CMK (cell line): Measurements from ENCODE around the gene HRC.
"Not testable (repeated sequence)": the region's sequence is repeated elsewhere in the genome, so short reads cannot be mapped to it uniquely, and the experiment has no call there.

ENCODE experiments used
- DNase-seq: peaks from one replicate; pipeline ENCODE4 v3.0.0-alpha.2; 2010; ENCODE audit warnings: low read depth

The HRC gene

DNA sequence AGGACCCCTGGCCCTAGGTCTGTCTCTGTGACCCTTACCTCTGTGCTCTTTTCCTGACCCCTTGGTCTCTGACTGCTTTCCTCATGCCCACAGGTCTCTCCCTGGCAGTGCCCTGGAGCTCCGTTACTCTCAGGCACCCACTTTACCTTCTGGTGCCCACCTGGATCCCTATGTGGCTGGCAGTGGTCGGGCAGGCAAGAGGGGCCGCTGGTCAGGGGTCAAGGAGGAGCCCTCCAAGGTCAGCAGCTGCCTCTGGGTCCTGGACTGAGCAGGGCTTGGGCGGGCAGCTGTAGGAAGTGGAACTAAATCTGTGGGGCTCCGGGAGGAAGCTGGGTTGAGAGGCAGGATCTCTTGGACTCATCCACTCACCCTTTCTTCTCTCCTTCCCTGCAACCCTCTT is 19.5 kb downstream of the HRC start:
- no peak for DNase-seq

DNA sequence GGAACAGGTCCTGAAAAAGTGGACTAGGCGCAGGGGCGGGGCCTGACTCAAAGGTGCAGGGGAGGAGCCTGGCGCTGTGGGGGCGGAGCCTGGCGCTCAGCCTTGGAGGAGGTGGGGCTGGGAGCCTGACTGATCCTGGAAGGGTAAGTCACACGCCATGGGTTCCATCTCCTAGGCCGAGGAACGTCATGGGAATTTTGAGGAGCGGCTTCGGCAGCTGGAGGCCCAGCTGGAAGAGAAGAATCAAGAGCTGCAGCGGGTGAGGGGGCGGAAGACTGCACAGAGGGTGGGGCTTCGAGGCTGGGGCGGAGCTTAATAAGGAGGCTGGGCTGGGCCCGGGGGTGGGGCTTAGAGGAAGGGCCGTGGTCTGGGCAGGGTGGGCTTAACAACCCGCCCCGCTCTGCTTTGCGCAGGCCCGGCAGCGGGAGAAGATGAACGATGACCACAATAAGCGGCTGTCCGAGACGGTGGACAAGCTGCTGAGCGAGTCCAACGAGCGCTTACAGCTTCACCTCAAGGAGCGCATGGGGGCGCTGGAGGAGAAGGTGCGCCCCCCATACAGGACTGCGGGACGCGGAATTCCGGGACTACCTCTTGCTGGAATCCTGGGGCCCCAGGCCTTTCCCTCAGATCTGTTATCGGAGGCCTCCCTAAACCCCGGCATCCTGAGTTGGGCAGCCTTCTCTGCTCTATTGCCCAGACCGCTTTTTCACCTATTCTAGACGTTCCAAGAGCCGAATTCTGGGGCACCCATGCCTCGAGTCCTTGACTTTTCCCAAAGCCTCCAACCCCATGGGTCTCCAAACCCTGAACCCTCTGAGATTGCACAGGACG is 21.4 kb downstream of the HRC start:
- no peak for DNase-seq

DNA sequence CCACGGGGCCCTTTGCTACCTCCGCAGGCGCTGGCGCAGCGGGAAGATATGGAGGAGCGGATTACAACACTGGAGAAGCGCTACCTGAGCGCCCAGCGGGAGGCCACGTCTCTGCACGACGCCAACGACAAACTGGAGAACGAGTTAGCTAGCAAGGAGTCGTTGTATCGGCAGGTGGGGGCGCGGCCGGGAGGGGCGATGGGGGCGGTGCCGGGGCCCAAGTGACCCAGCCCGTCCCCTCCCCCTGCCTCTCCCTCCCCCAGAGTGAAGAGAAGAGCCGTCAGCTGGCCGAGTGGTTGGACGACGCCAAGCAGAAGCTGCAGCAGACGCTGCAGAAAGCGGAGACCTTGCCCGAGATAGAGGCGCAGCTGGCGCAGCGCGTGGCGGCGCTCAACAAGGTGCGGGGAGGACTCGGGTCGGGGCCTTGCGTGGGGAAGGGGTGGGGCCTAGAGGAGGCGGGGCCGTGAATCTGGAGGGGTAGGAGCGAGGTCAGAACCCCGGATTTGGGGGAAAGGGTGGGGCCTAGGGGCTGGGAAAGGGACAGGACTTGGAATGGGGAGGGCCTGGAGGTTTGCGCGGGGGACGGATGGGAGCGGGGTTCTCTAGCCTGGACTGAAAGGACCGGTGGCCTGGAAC is 22.1 kb downstream of the HRC start:
- DNase-seq, result no peak

DNA sequence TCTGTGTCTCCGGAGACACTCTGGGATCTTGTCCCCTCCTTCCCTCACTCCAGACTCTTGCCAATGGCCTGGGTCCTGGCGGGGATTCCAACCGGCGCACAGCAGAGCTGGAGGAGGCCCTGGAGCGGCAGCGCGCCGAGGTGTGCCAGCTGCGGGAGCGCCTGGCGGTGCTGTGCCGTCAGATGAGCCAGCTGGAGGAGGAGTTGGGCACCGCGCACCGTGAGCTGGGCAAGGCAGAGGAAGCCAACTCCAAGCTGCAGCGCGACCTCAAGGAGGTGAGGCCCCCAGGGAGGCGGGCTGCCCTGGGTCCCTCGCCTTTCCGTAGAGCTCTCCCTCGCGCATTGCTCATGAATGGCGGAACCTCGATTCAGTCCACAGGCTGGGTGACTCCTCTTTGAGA is 24.9 kb downstream of the HRC start:
- no peak for DNase-seq

DNA sequence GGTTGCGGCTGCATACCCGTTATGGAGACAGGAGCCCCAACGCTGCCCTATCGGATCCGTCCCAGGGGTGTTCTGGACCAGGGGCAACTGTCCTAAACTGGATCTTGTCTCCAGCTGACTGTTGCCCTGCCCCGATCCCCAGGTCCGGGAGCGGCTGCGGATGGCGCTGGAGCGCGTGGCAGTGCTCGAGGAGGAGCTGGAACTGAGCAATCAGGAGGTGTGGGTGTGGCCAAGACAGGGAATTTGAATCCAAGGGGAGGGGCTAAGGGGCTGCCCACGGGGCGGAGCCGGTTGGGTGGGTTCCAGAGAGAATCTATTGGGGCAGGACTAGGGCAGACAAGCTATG is 26.0 kb downstream of the HRC start:
- DNase-seq, result no peak

DNA sequence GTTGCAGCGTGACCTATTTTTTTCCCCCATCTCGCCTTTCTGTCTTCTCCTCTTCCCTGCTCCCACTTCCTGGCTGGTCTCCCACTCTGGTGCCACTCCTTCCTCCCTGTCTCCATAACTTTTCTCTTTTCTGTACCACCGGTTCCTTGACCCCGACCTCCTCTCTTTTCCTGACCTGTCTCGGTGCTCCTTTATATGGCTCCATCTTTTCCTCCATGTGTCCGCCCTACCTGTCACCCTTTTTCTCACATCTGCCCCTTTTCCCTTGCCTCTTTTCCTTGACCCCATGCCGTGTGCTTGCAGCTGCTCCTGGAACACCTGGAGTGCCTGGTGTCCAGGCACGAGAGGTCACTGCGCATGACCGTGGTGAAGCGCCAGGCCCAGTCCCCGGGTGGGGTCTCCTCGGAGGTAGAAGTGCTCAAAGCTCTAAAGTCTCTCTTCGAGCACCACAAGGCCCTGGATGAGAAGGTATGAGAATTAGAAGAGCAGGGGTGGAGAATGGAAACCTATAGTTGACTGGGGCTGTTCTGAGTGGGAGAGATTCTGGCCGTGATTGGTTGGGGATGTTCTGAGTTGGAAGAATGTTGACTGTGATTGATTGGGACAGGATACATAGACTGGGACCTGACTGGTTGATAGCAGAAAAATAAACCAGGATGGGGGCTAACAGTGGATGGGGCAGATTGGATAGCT is 26.5 kb downstream of the HRC start:
- DNase-seq, result no peak

DNA sequence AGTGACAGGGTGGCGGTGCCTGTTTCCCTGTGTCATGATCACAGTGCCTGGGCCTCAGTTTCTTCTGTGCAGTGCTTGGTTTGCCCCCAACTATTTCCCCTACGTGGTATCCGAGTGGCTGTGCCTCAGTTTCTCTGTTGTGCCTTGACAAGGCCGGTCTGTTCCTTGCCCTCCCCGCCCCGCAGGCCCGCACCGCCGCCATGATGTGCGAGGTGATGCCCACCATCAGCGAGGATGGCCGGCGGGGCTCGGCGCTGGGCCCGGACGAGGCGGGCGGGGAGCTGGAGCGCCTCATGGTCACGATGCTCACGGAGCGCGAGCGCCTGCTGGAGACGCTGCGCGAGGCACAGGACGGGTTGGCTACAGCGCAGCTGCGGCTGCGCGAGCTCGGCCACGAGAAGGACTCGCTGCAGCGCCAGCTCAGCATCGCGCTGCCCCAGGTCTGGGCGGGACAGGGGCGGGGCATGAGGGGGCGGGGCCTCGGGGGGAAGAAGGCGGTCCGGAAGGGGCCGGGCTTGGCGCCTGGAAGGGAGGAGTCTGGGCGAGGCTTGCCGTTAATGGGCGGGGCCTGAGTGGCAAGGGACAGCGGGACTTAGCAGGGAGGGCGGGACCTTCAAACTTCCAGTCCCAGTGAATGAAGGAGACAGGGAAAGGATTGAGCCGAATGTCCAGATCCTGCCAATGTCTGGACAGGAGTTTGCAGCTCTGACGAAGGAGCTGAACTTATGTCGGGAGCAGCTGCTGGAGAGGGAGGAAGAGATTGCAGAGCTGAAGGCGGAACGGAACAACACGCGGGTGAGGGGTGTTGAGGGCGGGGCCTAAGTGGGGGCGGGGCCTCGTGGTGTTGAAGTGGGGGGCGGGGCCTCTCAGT is 27.3 kb downstream of the HRC start:
- DNase-seq, result peak; percentile 95

DNA sequence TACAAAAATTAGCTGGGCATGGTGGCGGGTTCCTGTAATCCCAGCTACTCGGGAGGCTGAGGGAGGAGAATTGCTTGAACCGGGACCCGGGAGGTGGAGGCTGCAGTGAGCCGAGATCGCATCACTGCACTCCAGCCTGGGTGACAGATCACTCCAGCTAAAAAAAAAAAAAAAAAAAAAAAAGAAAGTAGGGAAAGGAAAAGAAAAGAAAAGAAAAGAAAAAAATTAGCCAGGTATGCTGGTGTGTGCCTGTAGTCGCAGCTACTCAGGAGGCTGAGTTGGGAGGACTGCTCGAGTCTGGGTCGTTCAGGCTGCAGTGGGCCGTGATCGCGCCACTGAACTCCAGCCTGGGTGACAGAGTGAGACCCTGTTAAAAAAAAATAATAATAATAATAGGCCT is 28.0 kb downstream of the HRC start:
- DNase-seq, result not testable (repeated sequence)

DNA sequence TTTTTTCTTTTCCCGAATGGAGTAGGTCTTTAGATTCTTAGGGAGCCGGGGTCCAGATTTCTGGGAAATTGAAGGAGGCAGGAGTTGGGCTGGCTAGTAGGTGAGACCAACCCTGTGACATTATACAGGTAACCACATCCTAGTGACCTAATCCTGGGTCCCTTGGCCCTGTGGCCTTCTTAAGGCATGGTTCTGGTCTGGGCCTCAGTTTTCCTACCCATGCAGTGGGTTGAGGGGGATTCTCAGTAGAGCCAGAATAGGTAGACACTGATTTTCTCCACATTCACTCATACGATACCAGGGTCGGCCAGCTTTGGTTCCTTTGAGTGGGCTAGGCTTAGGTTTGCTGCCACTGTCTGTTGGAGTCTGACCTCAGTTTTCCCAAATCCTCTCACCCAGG is 28.6 kb downstream of the HRC start:
- DNase-seq, result no peak

DNA sequence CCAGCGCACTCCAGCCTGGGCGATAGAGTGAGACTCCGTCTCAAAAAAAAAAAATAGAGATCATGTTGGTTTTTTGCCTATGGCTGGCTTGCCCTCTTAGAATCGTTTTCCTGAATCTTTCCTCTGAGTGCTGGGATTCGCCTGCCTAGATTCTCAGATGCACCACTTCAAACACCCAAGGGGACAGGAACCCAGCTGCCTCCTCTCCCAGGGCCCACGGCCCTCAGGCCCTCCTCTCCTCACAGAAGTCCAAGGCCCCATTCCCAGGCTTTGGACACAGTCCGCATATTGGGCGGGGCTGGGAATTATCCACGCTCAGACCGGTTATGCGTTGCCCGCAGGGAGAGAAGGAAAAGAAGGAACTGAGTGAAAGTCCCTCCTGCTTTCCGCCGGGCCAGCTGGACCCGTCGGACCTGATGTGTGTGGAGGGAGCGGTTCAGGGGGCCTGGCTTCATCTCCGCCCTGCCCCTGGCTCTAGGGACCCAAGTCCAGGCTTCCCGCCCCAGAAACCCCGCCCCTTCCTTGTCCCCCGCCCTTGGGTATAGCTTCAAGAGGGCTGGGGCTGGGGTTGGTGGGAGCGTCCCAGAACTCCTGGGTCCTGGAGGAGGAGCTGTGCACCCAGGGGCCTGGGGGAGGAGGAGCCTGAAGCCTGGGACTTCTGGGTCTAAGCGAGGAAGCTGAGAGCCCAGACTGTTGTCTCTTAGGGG is 30.0 kb downstream of the HRC start:
- no peak for DNase-seq

DNA sequence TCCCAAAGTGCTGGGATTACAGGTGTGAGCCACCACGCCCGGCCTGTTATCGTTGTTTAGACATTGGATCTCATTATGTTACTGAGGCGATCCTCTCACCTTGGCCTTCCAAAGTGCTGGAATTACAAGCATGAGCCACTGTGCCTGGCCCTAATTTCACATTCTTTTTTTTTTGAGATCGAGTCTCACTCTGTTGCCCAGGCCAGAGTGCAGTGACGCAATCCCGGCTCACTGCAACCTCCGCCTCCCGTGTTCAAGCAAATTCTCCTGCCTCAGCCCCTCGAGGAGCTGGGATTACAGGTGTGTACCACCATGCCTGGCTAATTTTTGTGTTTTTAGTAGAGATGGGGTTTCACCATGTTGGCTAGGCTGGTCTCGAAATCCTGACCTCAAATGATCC is 31.9 kb downstream of the HRC start:
- not testable (repeated sequence) for DNase-seq

DNA sequence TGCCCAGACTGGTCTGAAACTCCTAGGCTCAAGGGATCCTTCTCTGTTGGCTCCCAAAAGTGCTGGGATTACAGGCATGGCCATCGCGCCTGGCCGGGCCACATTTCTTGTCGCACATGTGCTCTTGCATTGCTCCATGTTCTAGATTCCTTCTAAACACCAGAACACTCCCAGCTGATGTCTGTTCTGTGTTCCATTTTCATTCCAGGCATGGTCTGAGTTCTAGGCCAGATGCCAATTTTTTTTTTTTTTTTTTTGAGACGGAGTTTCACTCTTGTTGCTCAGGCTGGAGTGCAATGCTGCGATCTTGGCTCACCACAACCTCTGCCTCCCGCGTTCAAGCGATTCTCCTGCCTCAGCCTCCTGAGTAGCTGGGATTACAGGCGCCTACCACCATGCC is 33.4 kb downstream of the HRC start:
- DNase-seq, result not testable (repeated sequence)

DNA sequence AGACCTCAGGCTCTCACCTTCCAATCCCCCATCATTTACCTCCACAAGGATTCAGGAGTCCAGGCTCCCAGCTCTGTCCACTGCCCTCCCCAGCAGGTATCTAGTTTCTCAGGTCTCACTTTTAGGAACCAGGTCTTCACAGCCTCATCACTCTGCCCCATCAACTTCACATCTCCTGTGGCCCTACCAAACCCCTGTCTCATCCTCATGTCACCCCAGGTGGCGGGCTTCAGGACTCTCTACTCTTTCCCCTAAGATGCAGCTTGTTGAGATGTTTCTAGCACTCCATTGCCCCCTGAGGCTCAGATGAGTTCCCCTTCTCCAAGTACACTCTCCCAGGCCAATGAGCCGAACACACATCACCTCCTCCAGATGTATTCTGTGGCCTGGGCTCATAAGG is 34.3 kb downstream of the HRC start:
- DNase-seq, result no peak

DNA sequence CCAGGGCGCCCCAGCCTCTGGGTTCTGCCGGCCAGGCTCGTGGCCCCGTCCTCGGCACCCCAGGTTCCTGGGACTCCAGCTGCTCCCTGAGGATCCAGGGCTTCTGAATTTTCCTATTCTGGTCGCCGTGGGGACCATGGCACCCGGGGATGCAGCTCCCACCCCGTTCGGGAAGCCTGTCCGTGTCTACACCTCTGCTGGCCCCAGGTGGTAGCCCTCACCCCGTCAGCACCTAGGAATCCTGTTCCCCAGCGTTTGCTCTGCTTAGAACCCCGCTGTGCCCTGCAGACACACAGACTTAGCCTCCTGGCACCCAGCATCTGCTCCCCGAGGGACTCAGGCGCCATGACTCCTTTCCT is 34.9 kb downstream of the HRC start:
- DNase-seq, result no peak

DNA sequence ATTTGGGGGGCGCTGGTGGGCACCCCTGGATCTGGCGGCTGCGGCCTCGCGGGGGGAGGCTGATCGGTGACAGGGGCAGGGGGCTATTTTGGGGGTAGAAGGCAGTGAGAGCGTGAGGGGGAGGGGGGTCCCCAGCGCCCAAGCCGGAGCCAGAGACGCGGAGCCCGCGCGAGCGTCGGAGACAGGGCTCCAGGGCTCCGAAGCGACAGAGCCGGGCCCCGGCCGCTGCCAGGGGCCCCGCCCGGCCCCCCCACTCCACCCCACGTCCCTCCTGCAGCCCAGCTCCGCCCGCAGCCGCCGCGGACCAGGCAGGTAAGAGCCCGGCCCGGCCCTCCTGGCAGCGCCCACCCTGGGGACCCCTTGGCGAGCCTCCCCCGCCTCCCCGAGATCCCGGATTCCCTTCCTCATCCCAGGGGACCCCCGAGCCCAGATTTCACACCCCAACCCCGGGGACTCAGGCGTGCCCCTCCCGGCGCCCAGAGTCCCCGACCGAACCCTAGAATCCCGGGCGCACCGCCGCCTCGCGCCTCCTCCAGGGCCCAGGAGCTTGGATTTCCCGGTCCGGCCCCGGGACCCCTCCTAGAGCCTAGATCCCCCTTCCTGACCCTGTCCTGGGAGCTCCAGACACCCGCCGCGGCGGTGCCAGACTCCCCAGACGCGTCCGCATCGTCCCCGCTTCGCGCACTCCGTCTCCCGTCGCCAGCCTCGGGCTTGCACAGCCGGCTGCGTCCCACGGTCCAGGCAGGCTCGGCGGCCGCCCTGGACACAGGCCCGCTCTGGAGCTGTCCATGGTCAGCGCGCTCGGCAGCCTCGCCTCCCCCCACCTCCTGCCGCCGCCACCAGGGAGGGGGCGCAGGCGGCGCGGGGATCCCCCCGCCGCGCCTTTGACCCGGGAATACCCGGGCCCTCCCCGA is 35.5 kb downstream of the HRC start, which contains the start of gene PPFIA3:
Gene PPFIA3 (plus strand): TSS at position 134 of the 914 bp plus-strand sequence. CDS start 8,330 bp downstream, outside the sequence.
- DNase-seq, result no peak

DNA sequence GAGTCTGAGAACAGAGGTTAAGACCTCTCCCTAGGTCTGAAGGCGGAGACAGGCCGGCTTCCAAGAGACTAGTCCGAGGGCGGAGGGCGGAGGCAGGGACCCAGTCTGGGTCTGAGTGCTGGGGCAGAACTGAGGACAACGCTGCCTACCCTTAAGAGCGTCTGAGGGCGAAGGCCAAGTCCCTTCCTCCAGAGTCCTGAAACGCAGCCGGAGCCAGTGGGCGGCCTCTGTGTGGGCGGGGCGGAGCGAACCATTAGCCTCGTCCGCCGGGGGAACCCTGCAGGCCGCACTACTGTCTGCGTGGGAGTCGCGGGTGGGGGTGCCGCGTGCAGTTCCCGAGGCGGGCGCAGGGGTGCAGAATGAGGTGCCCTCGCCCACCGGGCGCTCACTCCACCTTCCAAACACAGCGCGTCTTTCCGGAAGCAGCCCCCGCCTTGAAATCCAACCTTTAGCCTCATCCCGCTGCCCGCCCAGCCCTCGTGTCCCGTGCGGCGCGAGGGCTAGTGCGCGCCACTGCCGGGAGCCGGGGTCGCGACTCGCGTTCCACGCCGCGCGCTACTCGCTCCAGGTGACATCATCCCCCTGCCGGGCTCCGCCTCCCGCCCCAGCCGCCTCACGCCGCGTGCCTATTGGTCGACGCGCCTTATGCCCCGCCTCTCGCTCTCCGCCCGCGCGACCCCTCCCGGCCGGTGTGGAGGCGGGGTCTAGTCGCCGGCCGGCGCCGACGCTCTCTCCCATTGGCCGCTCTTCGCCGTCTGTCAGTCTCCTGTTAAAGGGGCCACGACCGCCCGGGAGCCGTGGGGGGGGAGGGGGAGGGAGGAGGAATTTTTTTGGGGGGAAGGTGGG is 36.4 kb downstream of the HRC start, which contains the start of gene C19orf73:
Gene C19orf73 (minus strand): TSS at position 579 of the 846 bp plus-strand sequence. CDS start 121 bp downstream, at position 458.
- peak; percentile 95 for DNase-seq

DNA sequence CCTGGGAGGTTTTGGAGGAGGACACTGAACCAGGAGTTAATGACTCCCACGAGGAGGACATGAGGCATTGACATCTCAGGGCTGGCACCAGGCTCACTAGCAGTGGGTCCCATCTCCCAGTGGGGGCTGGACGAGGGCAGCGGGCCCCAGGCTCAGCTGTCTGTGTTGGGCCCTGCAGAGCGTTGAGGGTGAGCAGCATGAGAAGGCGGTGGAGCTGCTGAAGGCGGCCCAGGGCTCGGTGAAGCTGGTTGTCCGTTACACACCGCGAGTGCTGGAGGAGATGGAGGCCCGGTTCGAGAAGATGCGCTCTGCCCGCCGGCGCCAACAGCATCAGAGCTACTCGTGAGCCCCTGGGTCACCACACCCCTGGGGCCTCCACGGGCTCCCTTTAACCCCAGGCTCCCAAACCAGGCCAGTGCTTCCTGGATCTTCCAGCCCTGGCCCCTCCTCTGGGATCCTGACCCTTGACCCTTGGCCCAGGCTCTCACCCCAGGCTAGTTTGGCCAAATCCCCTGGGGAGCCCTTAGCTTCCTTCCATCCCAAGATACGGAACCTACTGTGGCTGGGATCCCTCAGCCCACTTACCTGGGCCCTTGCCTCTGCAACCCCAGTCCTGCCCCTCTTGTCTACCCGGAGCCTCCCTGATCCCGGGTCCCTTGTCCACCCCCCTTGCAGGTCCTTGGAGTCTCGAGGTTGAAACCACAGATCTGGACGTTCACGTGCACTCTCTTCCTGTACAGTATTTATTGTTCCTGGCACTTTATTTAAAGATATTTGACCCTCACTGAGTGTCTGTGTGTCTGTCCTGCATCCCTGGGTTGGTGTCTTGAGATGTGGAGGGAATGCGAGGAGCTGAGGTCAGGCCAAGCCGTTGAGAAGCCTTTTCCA is 37.3 kb downstream of the HRC start:
- no peak for DNase-seq

DNA sequence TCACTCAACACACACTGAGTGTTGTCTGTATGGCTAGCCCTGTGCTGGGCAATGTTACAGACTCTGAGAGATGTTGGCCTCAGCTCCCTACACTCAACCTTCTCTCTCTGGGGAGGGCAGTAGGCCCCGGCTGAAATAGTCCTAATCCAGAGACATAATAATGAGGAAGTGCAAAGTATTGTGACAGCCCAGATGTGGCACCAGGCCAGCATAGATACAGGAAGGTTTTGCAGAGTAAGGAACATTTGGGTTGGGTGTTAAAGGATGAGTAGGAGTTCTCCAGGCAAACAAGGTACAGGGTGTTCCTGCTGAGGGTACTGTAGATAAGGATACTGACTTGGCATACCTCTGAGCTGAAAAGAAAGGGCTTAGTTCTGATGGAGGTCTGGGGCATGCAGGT is 38.7 kb downstream of the HRC start:
- DNase-seq, result no peak
